Heart right ventricle (tissue), 16 donors: Measurements from ENCODE around the gene SCRT2. TPM values are rescaled to one million over a fixed set of nuclear protein-coding genes. Genes with fewer than 3 reads are reported as not detected.
"Not testable (repeated sequence)": the region's sequence is repeated elsewhere in the genome, so short reads cannot be mapped to it uniquely, and the experiment has no call there.

Experiments
- ATAC-seq, 8 donors: fragments of 200-7000 bp; cut with Tn5 transposase; one replicate each; pipeline ENCODE4 v1.9.1; 2020; ENCODE audit warnings: mild to moderate bottlenecking in 8 of 8, moderate library complexity in 8 of 8, moderate number of reproducible peaks in 1 of 8
- DNase-seq, 2 donors: peaks; one replicate each; pipeline ENCODE4 v3.0.0-alpha.2; 2020
- H3K27ac ChIP-seq, 10 donors: fragments of 200-600 bp; sonication (generic) in 2 of 10; one replicate each; pipeline versions ENCODE4 v1.5.0 to v1.8.0; 2020 to 2022; ENCODE audit warnings: mild to moderate bottlenecking in 3 of 10
- H3K27me3 ChIP-seq, 7 donors: fragments of 200-600 bp; one replicate each; pipeline ENCODE4 v1.8.0; 2021 to 2022; ENCODE audit warnings: mild to moderate bottlenecking in 2 of 7
- H3K36me3 ChIP-seq, 9 donors: fragments of 200-600 bp; sonication (generic) in 1 of 9; one replicate each; pipeline versions ENCODE4 v1.5.0 to v1.8.0; 2020 to 2022; ENCODE audit warnings: mild to moderate bottlenecking in 2 of 9
- H3K4me1 ChIP-seq, 9 donors: fragments of 200-600 bp; sonication (generic) in 1 of 9; one replicate each; pipeline versions ENCODE4 v1.5.0 to v1.8.0; 2020 to 2022; ENCODE audit warnings: mild to moderate bottlenecking in 4 of 9
- H3K4me3 ChIP-seq, 10 donors: fragments of 200-600 bp; sonication (generic) in 2 of 10; one replicate each; pipeline versions ENCODE4 v1.5.0 to v1.8.0; 2020 to 2022; ENCODE audit warnings: mild to moderate bottlenecking in 7 of 10, moderate library complexity in 2 of 10
- H3K9me3 ChIP-seq, 11 donors: fragments of 200-600 bp in 10 of 11; sonication (generic) in 2 of 11; one replicate each; pipeline versions ENCODE4 v1.5.0 to v1.8.0; 2013 to 2022; ENCODE audit warnings: mild to moderate bottlenecking in 2 of 11, control low read depth in 1 of 11, moderate library complexity in 1 of 11
- WGBS, 2 donors: extraction: QIAGEN DNeasy Blood & Tissue Kit; methylation state at CpG; one replicate each; pipeline ENCODE4 v1.1.7; 2013; ENCODE audit warnings: inconsistent platforms in 1 of 2; 5-methylcytosine and 5-hydroxymethylcytosine counted together
- intact Hi-C, 10 donors: fragments of 100-400 bp; cut with DNase I; formaldehyde crosslinking; loops; one replicate each; pipeline versions ENCODE4 v1.11.1 to v1.14.2; 2022
- polyA plus RNA-seq, 2 donors: library from polyadenylated mRNA; stranded (reverse); fragments of 200-250 nt; gene quantifications; one replicate each; pipeline ENCODE4 v1.2.3, GENCODE V29; 2013
- total RNA-seq, 10 donors: library from RNA; stranded (reverse); fragmentation: NEBNext Ultra II Directional in 3 of 10; extraction: Animal tissue kit (Norgen Biotek cat#: 25700) in 3 of 10; gene quantifications; one replicate each; pipeline versions ENCODE4 v1.2.1 to v1.2.4, GENCODE V29; 2021 to 2023
- TF ChIP-seq, protein P1 (sequence below), 9 donors: fragments of 200-600 bp; sonication (generic) in 2 of 9; IDR thresholded peaks; one replicate each; pipeline versions ENCODE4 v1.5.0 to v1.8.0; 2021 to 2022; ENCODE audit warnings: antibody characterized with exemption in 9 of 9, mild to moderate bottlenecking in 5 of 9, moderate library complexity in 1 of 9
- donor health status: Arrhythmogenic right ventricular cardiomyopathy.
- donor health status: ischemic (EF 13 %, LVEDD 7.1; RV severe dilation, severe dysfunction).
- donor health status: healthy with polysubstance abuse.
- donor health status: DM: no; HTN: yes; CAD: no.
- donor health status: DM: no; HTN: no; CAD: no.
- donor health status: ischemic (EF 25% LVEDD 6.9; RV normal size, moderate dysfunction).
- donor health status: ischemic (EF 25% LVEDD 5.7; RV mildly dilated, moderate dysfunction).
- donor health status: healthy.
- donor health status: DM: yes; HTN: yes; CAD: no.
- donor health status: Ischemic cardiomyopathy.
- donor health status: ischemic (EF 35%, LVEDD 5.7; RV mildly dilated, moderate dysfunction).
- donor health status: nonischemic (EF 11% LVEDD 7.7; RV severe dilation, severe dysfunction).
- donor health status: DM: yes; HTN: yes; CAD: no.
- donor health status: PGD.
- donor health status: ischemic (EF 29% LVEDD 5.4; RV normal size, mild dysfunction).
- donor health status: nonischemic (EF 23%, LVEDD 6.1; RV moderate dilation, normal function).

SCRT2 gene
- total and polyA plus RNA-seq, 12 donors = not detected

DNA sequence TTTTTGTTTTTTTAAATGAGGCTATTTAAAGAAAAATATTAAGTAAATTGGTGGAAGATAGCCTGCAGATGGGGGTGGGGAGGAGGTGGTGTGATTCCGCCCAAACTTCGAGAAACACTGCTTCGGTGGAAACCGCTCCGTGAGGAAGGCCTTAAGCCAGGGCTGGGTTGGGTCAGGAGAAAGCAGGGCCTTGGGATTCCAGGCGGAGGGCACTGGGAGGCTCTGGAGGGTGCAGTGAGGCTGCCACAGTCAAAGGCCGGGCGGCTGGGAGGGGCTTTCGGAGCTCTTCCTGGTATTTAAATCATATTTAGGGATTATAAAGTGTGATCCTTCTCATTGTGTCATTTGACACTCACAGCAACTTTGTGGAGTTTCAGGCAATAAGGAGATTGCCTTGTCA is 22.2 kb upstream of the SCRT2 start:
- WGBS, 2 donors = 83 to 84% methylated on average over 9 of the region's 9 CpGs
- intact Hi-C loops = no loop called here
- H3K27me3 ChIP-seq = peaks cover 0 to 8% (median 0%) of the 10 kb centered on the region in 7 donors

DNA sequence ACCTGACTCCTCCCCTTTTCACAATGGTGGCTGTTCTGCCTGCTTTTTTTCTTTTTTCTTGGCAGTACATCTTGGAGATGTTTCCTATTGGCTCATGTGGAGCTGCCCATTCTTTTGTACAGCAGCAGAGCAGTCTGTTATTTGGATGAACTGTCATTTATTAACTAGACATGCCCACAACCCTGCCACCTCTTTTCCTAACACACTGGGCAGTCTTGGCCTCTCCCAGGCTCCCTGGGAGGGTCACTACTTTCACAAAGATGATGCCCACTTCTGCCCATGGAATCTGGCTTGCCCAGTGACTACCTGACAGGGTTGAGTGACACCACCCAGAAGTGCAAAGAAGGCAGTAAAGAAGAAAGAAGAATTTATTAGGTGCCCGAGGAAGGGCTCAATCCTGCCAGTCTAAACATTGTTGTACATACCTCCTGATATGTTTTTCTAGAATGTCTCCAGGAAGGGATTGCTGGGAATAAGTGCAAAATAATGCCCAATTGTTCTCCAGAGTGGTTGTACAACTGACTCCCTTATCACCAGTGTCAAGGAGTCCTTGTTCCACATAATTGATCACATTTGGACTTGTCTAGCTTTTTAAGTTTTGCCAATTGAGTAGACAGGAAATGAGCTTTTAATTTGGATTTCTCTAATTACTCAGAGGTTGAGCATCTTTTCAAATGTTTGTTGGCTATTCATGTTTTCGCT is 19.7 kb upstream of the SCRT2 start:
- Histone ChIP-seq H3K27ac (no peak overlapping the region), H3K4me1 (peaks cover 0 to 14% (median 6%) of the 10 kb centered on the region in 9 donors), H3K36me3 (no peaks in the 10 kb centered on the region), H3K9me3 (no peaks in the 10 kb centered on the region), H3K27me3 (peaks cover 0 to 12% (median 4%) of the 10 kb centered on the region in 7 donors), H3K4me3 (no peak overlapping the region)
- intact Hi-C loops = no loop called here
- no peak for DNase-seq
- 64 to 81% methylated on average over 2 of the region's 2 CpGs for WGBS, 2 donors
- TF ChIP-seq, protein P1, sequence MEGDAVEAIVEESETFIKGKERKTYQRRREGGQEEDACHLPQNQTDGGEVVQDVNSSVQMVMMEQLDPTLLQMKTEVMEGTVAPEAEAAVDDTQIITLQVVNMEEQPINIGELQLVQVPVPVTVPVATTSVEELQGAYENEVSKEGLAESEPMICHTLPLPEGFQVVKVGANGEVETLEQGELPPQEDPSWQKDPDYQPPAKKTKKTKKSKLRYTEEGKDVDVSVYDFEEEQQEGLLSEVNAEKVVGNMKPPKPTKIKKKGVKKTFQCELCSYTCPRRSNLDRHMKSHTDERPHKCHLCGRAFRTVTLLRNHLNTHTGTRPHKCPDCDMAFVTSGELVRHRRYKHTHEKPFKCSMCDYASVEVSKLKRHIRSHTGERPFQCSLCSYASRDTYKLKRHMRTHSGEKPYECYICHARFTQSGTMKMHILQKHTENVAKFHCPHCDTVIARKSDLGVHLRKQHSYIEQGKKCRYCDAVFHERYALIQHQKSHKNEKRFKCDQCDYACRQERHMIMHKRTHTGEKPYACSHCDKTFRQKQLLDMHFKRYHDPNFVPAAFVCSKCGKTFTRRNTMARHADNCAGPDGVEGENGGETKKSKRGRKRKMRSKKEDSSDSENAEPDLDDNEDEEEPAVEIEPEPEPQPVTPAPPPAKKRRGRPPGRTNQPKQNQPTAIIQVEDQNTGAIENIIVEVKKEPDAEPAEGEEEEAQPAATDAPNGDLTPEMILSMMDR (IDR thresholded peaks at IDR 0.05) = no peak
- ATAC-seq = no peak

More for the DNA sequence above, 22.2 kb upstream of the SCRT2 start:
- Histone ChIP-seq H3K27ac (no peak overlapping the region), H3K36me3 (no peaks in the 10 kb centered on the region), H3K4me1 (peaks cover 0 to 23% (median 6%) of the 10 kb centered on the region in 9 donors), H3K4me3 (no peak overlapping the region), H3K9me3 (no peaks in the 10 kb centered on the region)
- ATAC-seq (no peak), DNase-seq (no peak)
- TF ChIP-seq, protein P1 (IDR thresholded peaks at IDR 0.05) = no peak

DNA sequence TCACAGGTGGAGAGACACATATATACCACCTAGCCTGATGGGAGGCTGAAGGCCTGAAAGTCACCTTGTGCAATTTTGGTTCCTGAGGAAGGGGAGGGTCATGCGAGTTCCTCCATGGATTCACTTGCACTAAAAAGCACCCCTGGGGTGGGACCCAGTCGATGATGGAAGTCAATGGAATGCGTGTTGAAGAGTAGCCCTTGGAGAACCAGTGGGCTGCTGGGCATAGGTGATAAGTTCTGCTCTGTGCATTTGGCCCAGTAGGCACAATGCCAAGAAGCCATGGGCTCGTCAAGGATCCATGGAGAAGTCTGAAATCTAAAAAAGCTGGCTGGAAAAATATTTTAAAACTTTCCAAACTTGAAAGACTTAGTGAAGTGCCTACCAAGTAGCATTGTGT is 18.9 kb upstream of the SCRT2 start:
- Histone ChIP-seq H3K27ac (no peak overlapping the region), H3K27me3 (peaks cover 0 to 20% (median 4%) of the 10 kb centered on the region in 7 donors)
- DNase-seq = no peak

DNA sequence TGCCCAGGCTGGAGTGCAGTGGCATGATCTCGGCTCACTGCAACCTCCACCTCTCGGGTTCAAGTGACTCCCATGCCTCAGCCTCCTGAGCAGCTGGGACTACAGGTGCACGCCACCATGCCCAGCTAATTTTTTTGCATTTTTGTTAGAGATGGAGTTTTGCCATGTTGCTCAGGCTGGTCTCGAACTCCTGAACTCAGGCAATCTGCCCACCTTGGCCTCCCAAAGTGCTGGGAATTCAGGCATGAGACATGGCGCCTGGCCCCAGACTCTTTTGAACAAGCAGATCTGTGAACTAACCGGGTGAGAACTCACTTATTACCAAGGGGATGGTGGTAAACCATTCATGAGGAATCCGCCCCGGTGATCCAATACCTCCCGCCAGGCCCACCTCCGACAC is 18.2 kb upstream of the SCRT2 start:
- H3K9me3 ChIP-seq, ATAC-seq, DNase-seq, H3K4me3 ChIP-seq, intact Hi-C loops, H3K36me3 ChIP-seq, H3K27ac ChIP-seq, H3K4me1 ChIP-seq: not testable (repeated sequence)
- WGBS, 2 donors = 89 to 92% methylated on average over 10 of the region's 10 CpGs
- H3K27me3 ChIP-seq = peaks cover 0 to 25% (median 5%) of the 10 kb centered on the region in 7 donors

More for the DNA sequence above, 18.9 kb upstream of the SCRT2 start:
- no peak for ATAC-seq
- TF ChIP-seq, protein P1 (IDR thresholded peaks at IDR 0.05) = no peak
- Histone ChIP-seq H3K4me3 (no peak overlapping the region), H3K36me3 (no peaks in the 10 kb centered on the region), H3K9me3 (peaks cover 0 to 4% (median 0%) of the 10 kb centered on the region in 11 donors), H3K4me1 (peaks cover 0 to 5% (median 3%) of the 10 kb centered on the region in 9 donors)
- intact Hi-C loops = no loop called here
- 66 to 71% methylated on average over 4 of the region's 4 CpGs for WGBS, 2 donors

DNA sequence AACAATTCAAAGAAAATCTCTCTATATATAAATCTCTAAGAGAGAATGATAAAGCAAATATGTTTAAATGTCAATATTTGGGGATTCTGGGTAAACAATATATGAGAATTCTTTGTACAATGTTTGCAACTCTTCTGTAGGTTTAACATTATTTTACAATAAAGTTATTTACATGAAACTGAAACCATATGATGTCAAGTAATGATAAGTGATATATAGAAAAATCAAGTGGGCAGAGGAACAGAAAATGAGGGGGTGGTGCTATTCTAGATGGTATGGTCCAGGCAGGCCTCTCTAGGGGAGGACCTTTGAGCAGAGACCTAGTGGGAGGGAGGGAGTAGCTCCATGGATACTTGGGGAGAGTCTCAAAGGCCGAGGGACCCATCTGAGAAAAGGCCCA is 16.4 kb upstream of the SCRT2 start:
- H3K27ac ChIP-seq = no peak overlapping the region
- DNase-seq (no peak), ATAC-seq (no peak)
- H3K27me3 ChIP-seq = peaks cover 0 to 22% (median 7%) of the 10 kb centered on the region in 7 donors
- H3K36me3 ChIP-seq = no peaks in the 10 kb centered on the region
- H3K4me3 ChIP-seq = no peak overlapping the region
- H3K9me3 ChIP-seq = peaks cover 0 to 4% (median 0%) of the 10 kb centered on the region in 11 donors
- intact Hi-C loops = no loop called here
- H3K4me1 ChIP-seq = no peaks in the 10 kb centered on the region
- WGBS, 2 donors = 44 to 67% methylated on average over 1 of the region's 1 CpG
- TF ChIP-seq, protein P1 (IDR thresholded peaks at IDR 0.05) = no peak
